ENCODE data around the gene CPEB3.

The CPEB3 gene

DNA sequence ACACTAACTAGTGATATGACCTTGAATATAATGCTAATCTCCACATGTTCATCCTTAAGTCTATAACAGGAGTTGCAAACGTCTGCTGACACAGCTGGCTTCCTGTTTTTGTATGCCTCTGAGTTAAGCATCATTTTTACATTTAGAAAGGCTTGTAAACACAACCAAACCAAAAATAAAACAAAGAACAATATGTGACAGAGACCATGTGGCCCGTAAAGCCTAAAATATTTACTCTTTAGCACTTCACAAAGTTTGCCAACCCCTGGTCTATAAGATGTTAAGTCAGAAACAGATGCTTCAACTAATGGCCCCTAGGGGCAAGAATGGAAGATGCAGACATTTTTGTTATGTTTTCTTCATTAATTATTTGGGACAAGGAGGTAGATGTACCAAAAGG is 109.3 kb downstream of the CPEB3 start:
- TF ChIP-seq, protein P1, sequence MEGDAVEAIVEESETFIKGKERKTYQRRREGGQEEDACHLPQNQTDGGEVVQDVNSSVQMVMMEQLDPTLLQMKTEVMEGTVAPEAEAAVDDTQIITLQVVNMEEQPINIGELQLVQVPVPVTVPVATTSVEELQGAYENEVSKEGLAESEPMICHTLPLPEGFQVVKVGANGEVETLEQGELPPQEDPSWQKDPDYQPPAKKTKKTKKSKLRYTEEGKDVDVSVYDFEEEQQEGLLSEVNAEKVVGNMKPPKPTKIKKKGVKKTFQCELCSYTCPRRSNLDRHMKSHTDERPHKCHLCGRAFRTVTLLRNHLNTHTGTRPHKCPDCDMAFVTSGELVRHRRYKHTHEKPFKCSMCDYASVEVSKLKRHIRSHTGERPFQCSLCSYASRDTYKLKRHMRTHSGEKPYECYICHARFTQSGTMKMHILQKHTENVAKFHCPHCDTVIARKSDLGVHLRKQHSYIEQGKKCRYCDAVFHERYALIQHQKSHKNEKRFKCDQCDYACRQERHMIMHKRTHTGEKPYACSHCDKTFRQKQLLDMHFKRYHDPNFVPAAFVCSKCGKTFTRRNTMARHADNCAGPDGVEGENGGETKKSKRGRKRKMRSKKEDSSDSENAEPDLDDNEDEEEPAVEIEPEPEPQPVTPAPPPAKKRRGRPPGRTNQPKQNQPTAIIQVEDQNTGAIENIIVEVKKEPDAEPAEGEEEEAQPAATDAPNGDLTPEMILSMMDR (IDR thresholded peaks at IDR 0.05) = 0 out of 2 replicates have a peak, but pooled peaks have one; percentile 32
- TF ChIP-seq ZFX (IDR thresholded peaks at IDR 0.05; ENCODE audit: borderline replicate concordance) = no peak
- no peak overlapping the region for H3K27ac ChIP-seq

DNA sequence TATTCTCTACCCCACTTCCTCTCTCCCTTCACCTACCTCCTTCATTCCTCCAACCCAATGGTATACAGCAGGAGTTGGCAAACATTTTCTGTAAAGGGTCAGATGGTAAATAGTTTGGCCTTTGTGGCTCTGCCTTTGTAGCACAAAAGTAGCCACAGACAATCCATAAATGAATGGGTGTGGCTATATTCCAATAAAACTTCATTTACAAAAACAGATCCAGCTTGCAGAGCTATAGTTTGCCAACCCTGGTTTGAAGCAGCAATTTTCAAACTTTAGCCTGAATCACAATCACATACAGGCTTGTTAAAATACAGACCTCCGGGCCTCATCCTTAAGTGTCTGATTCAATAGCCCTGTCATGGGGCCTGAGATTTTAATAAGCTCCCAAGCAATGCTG is 110.5 kb downstream of the CPEB3 start:
- H3K27ac ChIP-seq = no peak overlapping the region
- TF ChIP-seq, protein P1 (IDR thresholded peaks at IDR 0.05) = no peak
- no peak for TF ChIP-seq ZFX (IDR thresholded peaks at IDR 0.05; ENCODE audit: borderline replicate concordance)

DNA sequence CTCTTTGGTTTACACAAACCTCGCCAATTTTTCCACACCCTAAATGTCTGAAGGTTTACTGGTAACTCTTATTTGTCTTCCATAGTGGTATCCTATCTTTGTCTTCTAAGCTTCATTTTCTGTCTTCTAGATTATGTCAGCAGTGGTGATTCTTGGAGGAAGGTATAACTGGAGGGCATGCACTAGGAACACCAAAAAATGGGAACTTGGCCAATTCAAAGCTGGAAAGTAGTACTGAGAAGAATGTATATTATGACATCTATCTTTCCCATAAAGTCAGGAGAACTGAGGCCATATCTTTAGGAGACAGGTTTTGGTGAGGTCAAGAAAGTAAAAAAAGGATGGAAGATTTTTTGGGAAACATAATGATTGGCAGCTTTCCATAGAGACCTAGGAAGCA is 113.3 kb downstream of the CPEB3 start:
- no peak for TF ChIP-seq ZFX (IDR thresholded peaks at IDR 0.05; ENCODE audit: borderline replicate concordance)
- TF ChIP-seq, protein P1 (IDR thresholded peaks at IDR 0.05) = no peak
- no peak overlapping the region for H3K27ac ChIP-seq

DNA sequence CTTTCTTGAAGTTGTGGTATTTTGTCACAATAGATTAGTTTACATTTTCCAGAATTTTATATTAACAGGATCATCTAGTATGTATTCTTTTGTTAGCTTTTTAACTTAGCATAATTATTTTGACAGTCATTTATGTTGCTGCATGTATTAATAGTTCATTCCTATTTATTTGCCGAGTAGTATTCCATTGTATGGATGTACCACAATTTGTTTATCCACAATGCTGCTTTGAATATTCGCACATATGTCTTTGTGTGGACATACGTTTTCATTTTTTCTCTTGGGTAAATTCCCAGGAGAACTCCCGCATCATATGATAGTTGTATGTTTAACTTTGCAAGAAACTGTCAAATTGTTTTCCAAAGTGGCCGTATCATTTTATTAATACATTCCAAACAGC is 115.7 kb downstream of the CPEB3 start:
- H3K27ac ChIP-seq = no peak overlapping the region
- TF ChIP-seq, protein P1 (IDR thresholded peaks at IDR 0.05) = no peak
- no peak for TF ChIP-seq ZFX (IDR thresholded peaks at IDR 0.05; ENCODE audit: borderline replicate concordance)

DNA sequence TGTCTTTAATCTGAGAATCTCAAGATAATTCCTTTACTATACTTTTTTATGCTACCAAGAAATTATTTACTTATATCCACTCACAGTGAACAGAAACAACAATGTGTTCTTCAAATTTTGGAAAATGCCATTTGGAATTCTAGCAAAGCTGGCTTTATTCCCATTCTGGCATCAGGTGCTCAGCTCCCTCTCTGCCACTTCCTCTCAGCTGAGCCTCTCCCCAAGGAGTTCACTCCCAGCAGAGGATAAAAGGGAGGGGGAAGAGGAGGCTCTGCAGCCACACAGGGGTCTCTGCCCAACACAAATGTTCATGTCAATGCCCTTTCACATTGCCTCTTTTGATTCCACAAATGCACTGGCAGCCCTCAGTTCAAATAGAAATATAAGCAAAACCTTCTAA is 116.9 kb downstream of the CPEB3 start:
- TF ChIP-seq ZFX (IDR thresholded peaks at IDR 0.05; ENCODE audit: borderline replicate concordance) = no peak
- TF ChIP-seq, protein P1 (IDR thresholded peaks at IDR 0.05) = no peak
- no peak overlapping the region for H3K27ac ChIP-seq

DNA sequence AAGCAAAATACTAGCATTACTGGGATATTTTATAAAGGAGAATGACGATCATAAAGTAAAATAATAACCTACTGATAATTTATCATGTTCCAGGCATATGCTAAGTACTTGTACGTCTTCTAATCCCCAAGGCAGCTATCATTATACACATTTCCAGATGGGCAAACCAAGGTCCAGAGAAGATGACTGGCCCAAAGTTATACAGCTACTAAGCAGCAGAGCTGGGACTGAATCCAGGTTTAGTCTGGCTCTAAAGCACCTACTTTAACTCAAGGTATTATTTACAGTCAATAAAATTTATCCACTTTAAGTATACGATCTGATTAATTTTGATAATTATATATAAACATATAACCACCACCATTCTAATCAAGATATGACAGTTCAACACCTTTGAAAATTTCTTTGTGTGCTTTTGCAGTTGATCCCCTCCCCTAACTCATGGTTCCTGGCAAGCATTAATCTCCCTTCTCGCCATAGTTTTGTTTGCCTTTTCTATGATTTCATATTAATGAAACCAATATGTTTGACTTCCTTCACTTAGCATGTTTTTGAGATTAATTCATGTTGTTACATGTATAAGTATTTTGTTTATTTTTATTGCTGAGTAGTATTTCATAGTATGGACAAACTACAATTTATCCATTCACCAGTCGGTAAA is 126.7 kb downstream of the CPEB3 start:
- TF ChIP-seq, protein P1 (IDR thresholded peaks at IDR 0.05) = no peak
- TF ChIP-seq ZFX (IDR thresholded peaks at IDR 0.05; ENCODE audit: borderline replicate concordance) = no peak
- no peak overlapping the region for H3K27ac ChIP-seq

DNA sequence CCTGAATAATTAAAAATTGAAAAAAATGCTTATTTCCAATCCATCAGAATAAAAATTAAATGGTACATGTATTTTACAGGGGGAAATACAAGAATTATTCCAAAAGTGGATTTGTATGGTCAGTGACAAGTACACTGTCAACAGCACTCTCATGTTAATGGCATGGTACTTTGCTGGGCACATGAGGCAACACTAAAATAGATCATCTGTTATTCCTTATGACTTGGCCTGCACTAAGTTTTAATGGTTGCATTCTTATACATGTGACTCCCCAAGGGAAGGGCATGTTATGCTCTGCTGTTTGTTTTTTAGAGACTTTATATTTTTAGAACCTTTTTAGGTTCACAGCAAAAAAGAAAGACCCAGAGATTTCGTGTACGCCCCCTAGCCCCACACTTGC is 128.3 kb downstream of the CPEB3 start:
- TF ChIP-seq, protein P1 (IDR thresholded peaks at IDR 0.05) = no peak
- TF ChIP-seq ZFX (IDR thresholded peaks at IDR 0.05; ENCODE audit: borderline replicate concordance) = no peak
- no peak overlapping the region for H3K27ac ChIP-seq
